C4-2B (cell line): Measurements from ENCODE around the gene DNAJA1.

Experiments used
- CTCF ChIP-seq: fragments of 450-650 bp; conservative IDR thresholded peaks from 2 replicates; pipeline ENCODE4 v1.5.1; 2017; ENCODE audit warnings: mild to moderate bottlenecking
- ZFX ChIP-seq: fragments of 450-650 bp; IDR thresholded peaks from 2 replicates; pipeline ENCODE4 v1.6.1; 2017

GRCh38 chr9:33012328-33013069 lies 12.6 kb upstream of the DNAJA1 start:
- TF ChIP-seq CTCF (no peak), ZFX (no peak)
